IMR-90 (cell line): Measurements from ENCODE around the gene DSP. TPM values are rescaled to one million over a fixed set of nuclear protein-coding genes. Genes with fewer than 3 reads are reported as not detected.

Experiments used
- ATAC-seq: fragments of 200-7000 bp; cut with Tn5 transposase; 2 replicates; pipeline ENCODE4 v1.9.1; 2020; ENCODE audit warnings: low read depth, mild to moderate bottlenecking, moderate library complexity
- BruUV-seq: library from RNA; stranded (reverse); fragments of 400-500 nt; replicated peaks from 2 replicates; lab custom pipeline; 2021; lab: Mats Ljungman, UMichigan
- CTCF ChIA-PET: fragments of 300-600 bp; formaldehyde crosslinking; extraction: SDS; loops from one replicate; lab custom pipeline; 2021; ENCODE audit warnings: antibody characterized with exemption; lab: Yijun Ruan, JAX
- POLR2A ChIA-PET: fragments of 300-600 bp; sonication (Branson Sonifier 250); formaldehyde crosslinking; loops from one replicate; lab custom pipeline; 2022; ENCODE audit warnings: antibody characterized with exemption; ENCODE audit not compliant: unreplicated experiment; lab: Charles Lee
- DNase-seq: peaks from one replicate; pipeline ENCODE4 v3.0.0; 2013
- H2AFZ ChIP-seq: replicated peaks from 2 replicates; pipeline ENCODE3; 2013; ENCODE audit warnings: low read length, mild to moderate bottlenecking; ENCODE audit not compliant: poor library complexity
- H2AK5ac ChIP-seq: 2 replicates; pipeline ENCODE4 v1.6.1; 2013; ENCODE audit warnings: low read depth, low read length, inconsistent platforms
- H2AK9ac ChIP-seq: replicated peaks from 2 replicates; pipeline ENCODE3; 2013; ENCODE audit warnings: mild to moderate bottlenecking, low read depth, low read length, moderate library complexity; ENCODE audit not compliant: poor library complexity
- H2BK120ac ChIP-seq: 2 replicates; pipeline ENCODE4 v1.6.1; 2013; ENCODE audit warnings: low read depth, low read length, inconsistent platforms
- H2BK15ac ChIP-seq: 3 replicates; pipeline ENCODE4 v1.6.1; 2013; ENCODE audit warnings: low read depth, low read length, inconsistent platforms
- H2BK20ac ChIP-seq: 2 replicates; pipeline ENCODE4 v1.6.1; 2013; ENCODE audit warnings: low read depth, mild to moderate bottlenecking, inconsistent platforms, low read length, moderate library complexity
- H2BK5ac ChIP-seq: 2 replicates; pipeline ENCODE4 v1.6.1; 2013; ENCODE audit warnings: mild to moderate bottlenecking, low read depth, low read length, inconsistent platforms; ENCODE audit not compliant: poor library complexity, severe bottlenecking
- H3K14ac ChIP-seq: replicated peaks from 2 replicates; pipeline ENCODE4 v1.6.1; 2013; ENCODE audit warnings: low read depth, low read length, inconsistent platforms
- H3K18ac ChIP-seq: 2 replicates; pipeline ENCODE4 v1.6.1; 2013; ENCODE audit warnings: low read depth, low read length, control low read depth
- H3K23ac ChIP-seq: 2 replicates; pipeline ENCODE4 v1.6.1; 2013; ENCODE audit warnings: low read depth, low read length, inconsistent platforms
- H3K27ac ChIP-seq: 2 replicates; pipeline ENCODE4 v1.5.1; 2013; ENCODE audit warnings: mild to moderate bottlenecking, control low read depth, low read length; ENCODE audit not compliant: insufficient read depth
- H3K27me3 ChIP-seq: 2 replicates; pipeline ENCODE4 v1.6.1; 2013; ENCODE audit warnings: low read length; ENCODE audit not compliant: control insufficient read depth, insufficient read depth
- H3K36me3 ChIP-seq: 2 replicates; pipeline ENCODE4 v1.6.1; 2013; ENCODE audit warnings: low read length, mixed read lengths; ENCODE audit not compliant: control insufficient read depth, insufficient read depth
- H3K4ac ChIP-seq: 2 replicates; pipeline ENCODE4 v1.6.1; 2013; ENCODE audit warnings: low read depth, low read length, inconsistent platforms
- H3K4me1 ChIP-seq: 2 replicates; pipeline ENCODE4 v1.6.1; 2013; ENCODE audit warnings: low read length, mixed read lengths; ENCODE audit not compliant: control insufficient read depth, insufficient read depth
- H3K4me2 ChIP-seq: 2 replicates; pipeline ENCODE4 v1.6.1; 2013; ENCODE audit warnings: low read depth, mild to moderate bottlenecking, control low read depth, low read length, moderate library complexity
- H3K4me3 ChIP-seq: 2 replicates; pipeline ENCODE4 v1.5.1; 2013; ENCODE audit warnings: low read depth, mild to moderate bottlenecking, control low read depth, low read length, moderate library complexity; ENCODE audit not compliant: insufficient read depth
- H3K56ac ChIP-seq: 2 replicates; pipeline ENCODE4 v1.6.1; 2013; ENCODE audit warnings: low read length, inconsistent platforms; ENCODE audit not compliant: insufficient read depth; ENCODE audit errors: extremely low read depth
- H3K79me1 ChIP-seq, 2 experiments: 2 replicates each; pipeline ENCODE4 v1.6.1; 2013; ENCODE audit warnings: low read length in 2 of 2, inconsistent platforms in 1 of 2, low read depth in 1 of 2
- H3K9ac ChIP-seq: 2 replicates; pipeline ENCODE4 v1.6.1; 2013; ENCODE audit warnings: low read depth, low read length, control low read depth
- H3K9me1 ChIP-seq: 2 replicates; pipeline ENCODE4 v1.6.1; 2013; ENCODE audit warnings: low read length, inconsistent platforms; ENCODE audit not compliant: insufficient read depth
- H3K9me3 ChIP-seq: 2 replicates; pipeline ENCODE4 v1.6.1; 2013; ENCODE audit warnings: low read length; ENCODE audit not compliant: control insufficient read depth, insufficient read depth
- H4K20me1 ChIP-seq: 2 replicates; pipeline ENCODE4 v1.6.1; 2013; ENCODE audit warnings: low read length, inconsistent platforms; ENCODE audit not compliant: insufficient read depth
- H4K5ac ChIP-seq: 2 replicates; pipeline ENCODE4 v1.6.1; 2013; ENCODE audit warnings: mild to moderate bottlenecking, low read depth, low read length, control low read depth
- H4K8ac ChIP-seq, 2 experiments: 2 replicates each; pipeline ENCODE4 v1.6.1; 2013; ENCODE audit warnings: low read depth in 2 of 2, low read length in 2 of 2, control low read depth in 1 of 2, inconsistent platforms in 1 of 2
- H4K91ac ChIP-seq: 2 replicates; pipeline ENCODE4 v1.6.1; 2013; ENCODE audit warnings: low read depth, low read length, inconsistent platforms; ENCODE audit not compliant: insufficient read depth
- CHD1 ChIP-seq: IDR thresholded peaks from 2 replicates; pipeline ENCODE4 v1.6.1; 2012; ENCODE audit warnings: low read depth, low read length, improper control_type of control experiment
- FOS ChIP-seq: fragments of 150-350 bp; IDR thresholded peaks from 2 replicates; pipeline ENCODE4 v1.6.1; 2016; ENCODE audit warnings: low read depth, low read length
- MAFK ChIP-seq: IDR thresholded peaks from 2 replicates; pipeline ENCODE4 v1.6.1; 2012; ENCODE audit warnings: low read depth, low read length, improper control_type of control experiment
- MAZ ChIP-seq: IDR thresholded peaks from 2 replicates; pipeline ENCODE4 v1.6.1; 2012; ENCODE audit warnings: low read depth, mild to moderate bottlenecking, low read length, improper control_type of control experiment, moderate library complexity, borderline replicate concordance
- MXI1 ChIP-seq: IDR thresholded peaks from 2 replicates; pipeline ENCODE4 v1.6.1; 2012; ENCODE audit warnings: low read depth, mild to moderate bottlenecking, low read length, moderate library complexity, borderline replicate concordance
- RCOR1 ChIP-seq: IDR thresholded peaks from 2 replicates; pipeline ENCODE4 v1.6.1; 2012; ENCODE audit warnings: mild to moderate bottlenecking, low read length, improper control_type of control experiment; ENCODE audit not compliant: insufficient replicate concordance
- SMC3 ChIP-seq: fragments of 150-350 bp; IDR thresholded peaks from 2 replicates; pipeline ENCODE4 v1.6.1; 2016; ENCODE audit warnings: low read depth, mild to moderate bottlenecking, antibody characterized with exemption, low read length, moderate library complexity
- dilution Hi-C: fragments of 300-500 bp; cut with HindIII; formaldehyde crosslinking; loops from one replicate; pipeline ENCODE4 v1.14.3; 2018; ENCODE audit warnings: low sequenced_read_pairs; ENCODE audit not compliant: unreplicated experiment
- in situ Hi-C: fragments of 300-500 bp; cut with MboI; formaldehyde crosslinking; loops from 3 replicates; pipeline ENCODE4 v1.14.3; 2019; ENCODE audit warnings: low sequenced_read_pairs, inconsistent platforms, mixed read lengths
- intact Hi-C: fragments of 100-400 bp; cut with micrococcal nuclease; formaldehyde crosslinking; loops from 2 replicates; pipeline ENCODE4 v1.10.0; 2022
- polyA plus RNA-seq, 3 experiments: library from polyadenylated mRNA; depleted of rRNA; stranded (reverse); fragments of >200 nt; gene quantifications; 2 replicates each; pipeline ENCODE4 v1.2.3, GENCODE V29; 2012; ENCODE audit warnings: low replicate concordance in 1 of 3
- total RNA-seq: library from RNA; depleted of rRNA; stranded (reverse); fragments of >200 nt; gene quantifications from 2 replicates; pipeline ENCODE4 v1.2.3, GENCODE V29; 2012
- TF ChIP-seq, protein P1 (sequence below): conservative IDR thresholded peaks from 2 replicates; pipeline ENCODE4 v1.5.1; 2012; ENCODE audit warnings: mild to moderate bottlenecking, low read depth, low read length, improper control_type of control experiment

DSP gene
- total and polyA plus RNA-seq, 2 of the 4 experiments (the other 2 are of a cell fraction) = 7.1 to 20.1 TPM

DNA sequence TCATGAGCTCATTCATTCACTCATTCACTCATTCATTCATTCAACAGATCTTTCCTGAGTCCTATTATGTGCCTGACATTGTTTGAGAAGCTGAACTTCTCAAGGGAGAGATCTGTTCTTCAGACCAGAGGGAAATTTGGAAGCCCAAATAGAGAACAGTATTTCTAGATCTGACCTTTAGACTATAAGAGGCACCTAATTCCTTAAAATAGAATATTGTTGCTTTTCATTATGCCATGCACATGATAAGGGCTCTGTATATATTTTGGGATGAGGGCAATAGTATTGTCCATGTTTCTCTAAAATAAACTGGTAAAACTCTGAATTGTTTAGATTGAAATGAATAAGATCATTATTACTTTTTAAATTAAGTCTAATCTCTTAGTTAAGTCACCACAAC, 18.6 kb upstream of the DSP start:
- Histone ChIP-seq H3K18ac (no peak overlapping the region), H2AFZ (no peak overlapping the region), H2BK20ac (no peak overlapping the region), H3K56ac (no peak overlapping the region), H2BK15ac (no peak overlapping the region), H4K5ac (no peak overlapping the region), H2BK120ac (no peak overlapping the region), H2AK9ac (no peak overlapping the region), H3K9ac (no peak overlapping the region), H3K4me3 (no peak overlapping the region), H3K36me3 (no peaks in the 10 kb centered on the region), H3K4me2 (no peak overlapping the region), H3K14ac (no peak overlapping the region), H2BK5ac (no peak overlapping the region), H4K8ac (no peak overlapping the region), H3K79me1 (no peaks in the 10 kb centered on the region), H4K20me1 (no peaks in the 10 kb centered on the region), H3K9me1 (no peaks in the 10 kb centered on the region), H3K4me1 (no peaks in the 10 kb centered on the region), H3K27ac (no peak overlapping the region), H3K27me3 (0 out of 2 replicates have a peak, but pooled peaks cover 2% of the 10 kb centered on the region), H4K91ac (no peak overlapping the region), H3K4ac (no peak overlapping the region), H3K9me3 (no peaks in the 10 kb centered on the region), H2AK5ac (no peak overlapping the region), H3K23ac (no peak overlapping the region)
- dilution Hi-C loops (no loop called here), intact Hi-C loops (no loop called here), in situ Hi-C loops (no loop called here)
- BruUV-seq = no TSS peak
- TF ChIP-seq MAZ = no peak
- no peak for TF ChIP-seq MAFK
- no peak for TF ChIP-seq FOS
- TF ChIP-seq CHD1 = no peak
- TF ChIP-seq MXI1 = no peak
- TF ChIP-seq SMC3 = no peak
- TF ChIP-seq, protein P1, sequence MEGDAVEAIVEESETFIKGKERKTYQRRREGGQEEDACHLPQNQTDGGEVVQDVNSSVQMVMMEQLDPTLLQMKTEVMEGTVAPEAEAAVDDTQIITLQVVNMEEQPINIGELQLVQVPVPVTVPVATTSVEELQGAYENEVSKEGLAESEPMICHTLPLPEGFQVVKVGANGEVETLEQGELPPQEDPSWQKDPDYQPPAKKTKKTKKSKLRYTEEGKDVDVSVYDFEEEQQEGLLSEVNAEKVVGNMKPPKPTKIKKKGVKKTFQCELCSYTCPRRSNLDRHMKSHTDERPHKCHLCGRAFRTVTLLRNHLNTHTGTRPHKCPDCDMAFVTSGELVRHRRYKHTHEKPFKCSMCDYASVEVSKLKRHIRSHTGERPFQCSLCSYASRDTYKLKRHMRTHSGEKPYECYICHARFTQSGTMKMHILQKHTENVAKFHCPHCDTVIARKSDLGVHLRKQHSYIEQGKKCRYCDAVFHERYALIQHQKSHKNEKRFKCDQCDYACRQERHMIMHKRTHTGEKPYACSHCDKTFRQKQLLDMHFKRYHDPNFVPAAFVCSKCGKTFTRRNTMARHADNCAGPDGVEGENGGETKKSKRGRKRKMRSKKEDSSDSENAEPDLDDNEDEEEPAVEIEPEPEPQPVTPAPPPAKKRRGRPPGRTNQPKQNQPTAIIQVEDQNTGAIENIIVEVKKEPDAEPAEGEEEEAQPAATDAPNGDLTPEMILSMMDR = no peak
- no peak for TF ChIP-seq RCOR1
- no peak for ATAC-seq
- CTCF ChIA-PET = no interaction called here
- POLR2A ChIA-PET = no interaction called here
- DNase-seq = no peak
